ENCODE data around the gene CABCOCO1. TPM values are rescaled to one million over a fixed set of nuclear protein-coding genes. Genes with fewer than 3 reads are reported as not detected.
A peak's percentile ranks its signal among the peaks of the same experiment; 100 is the strongest.

The CABCOCO1 gene
- total and polyA plus RNA-seq, 9 of the 15 experiments (the other 6 are each of a cell fraction or from before 2014, with no cell fraction given), result 0.04 TPM; not detected in 8

DNA sequence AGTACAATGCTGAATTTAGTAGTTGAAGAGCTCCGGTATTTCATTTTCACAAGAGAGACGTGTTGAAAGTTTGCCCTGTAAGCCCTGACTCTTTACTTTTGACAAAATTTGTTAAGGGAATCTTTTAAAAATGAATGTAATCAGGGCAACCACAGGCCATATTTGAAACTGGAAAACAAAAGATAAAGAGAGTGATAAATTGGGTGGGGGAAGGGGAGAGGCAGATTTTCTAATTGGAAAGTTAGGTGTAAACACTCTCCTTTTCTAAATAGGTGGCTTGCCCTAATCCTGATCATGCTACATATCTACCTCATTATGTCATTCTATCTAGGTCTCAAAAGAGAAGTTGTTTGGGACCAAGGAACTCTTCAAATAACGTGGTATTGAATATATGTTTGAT, 90.7 kb downstream of the CABCOCO1 start (continued):
- TF ChIP-seq, protein P1, sequence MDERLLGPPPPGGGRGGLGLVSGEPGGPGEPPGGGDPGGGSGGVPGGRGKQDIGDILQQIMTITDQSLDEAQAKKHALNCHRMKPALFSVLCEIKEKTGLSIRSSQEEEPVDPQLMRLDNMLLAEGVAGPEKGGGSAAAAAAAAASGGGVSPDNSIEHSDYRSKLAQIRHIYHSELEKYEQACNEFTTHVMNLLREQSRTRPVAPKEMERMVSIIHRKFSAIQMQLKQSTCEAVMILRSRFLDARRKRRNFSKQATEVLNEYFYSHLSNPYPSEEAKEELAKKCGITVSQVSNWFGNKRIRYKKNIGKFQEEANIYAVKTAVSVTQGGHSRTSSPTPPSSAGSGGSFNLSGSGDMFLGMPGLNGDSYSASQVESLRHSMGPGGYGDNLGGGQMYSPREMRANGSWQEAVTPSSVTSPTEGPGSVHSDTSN (CRISPR knock-in tag; IDR thresholded peaks at IDR 0.05; ENCODE audit: low read depth), result no peak
- TF ChIP-seq, protein P1 (tag; conservative IDR thresholded peaks at IDR 0.05; ENCODE audit: low read depth), result 0 out of 2 replicates have a peak, but pooled peaks have one; percentile 23
- TF ChIP-seq SREBF2 (CRISPR knock-in tag; IDR thresholded peaks at IDR 0.05), result no peak
- TF ChIP-seq, protein P2, sequence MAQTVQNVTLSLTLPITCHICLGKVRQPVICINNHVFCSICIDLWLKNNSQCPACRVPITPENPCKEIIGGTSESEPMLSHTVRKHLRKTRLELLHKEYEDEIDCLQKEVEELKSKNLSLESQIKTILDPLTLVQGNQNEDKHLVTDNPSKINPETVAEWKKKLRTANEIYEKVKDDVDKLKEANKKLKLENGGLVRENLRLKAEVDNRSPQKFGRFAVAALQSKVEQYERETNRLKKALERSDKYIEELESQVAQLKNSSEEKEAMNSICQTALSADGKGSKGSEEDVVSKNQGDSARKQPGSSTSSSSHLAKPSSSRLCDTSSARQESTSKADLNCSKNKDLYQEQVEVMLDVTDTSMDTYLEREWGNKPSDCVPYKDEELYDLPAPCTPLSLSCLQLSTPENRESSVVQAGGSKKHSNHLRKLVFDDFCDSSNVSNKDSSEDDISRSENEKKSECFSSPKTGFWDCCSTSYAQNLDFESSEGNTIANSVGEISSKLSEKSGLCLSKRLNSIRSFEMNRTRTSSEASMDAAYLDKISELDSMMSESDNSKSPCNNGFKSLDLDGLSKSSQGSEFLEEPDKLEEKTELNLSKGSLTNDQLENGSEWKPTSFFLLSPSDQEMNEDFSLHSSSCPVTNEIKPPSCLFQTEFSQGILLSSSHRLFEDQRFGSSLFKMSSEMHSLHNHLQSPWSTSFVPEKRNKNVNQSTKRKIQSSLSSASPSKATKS (CRISPR knock-in tag; IDR thresholded peaks at IDR 0.05), result no peak
- TF ChIP-seq, protein P3, sequence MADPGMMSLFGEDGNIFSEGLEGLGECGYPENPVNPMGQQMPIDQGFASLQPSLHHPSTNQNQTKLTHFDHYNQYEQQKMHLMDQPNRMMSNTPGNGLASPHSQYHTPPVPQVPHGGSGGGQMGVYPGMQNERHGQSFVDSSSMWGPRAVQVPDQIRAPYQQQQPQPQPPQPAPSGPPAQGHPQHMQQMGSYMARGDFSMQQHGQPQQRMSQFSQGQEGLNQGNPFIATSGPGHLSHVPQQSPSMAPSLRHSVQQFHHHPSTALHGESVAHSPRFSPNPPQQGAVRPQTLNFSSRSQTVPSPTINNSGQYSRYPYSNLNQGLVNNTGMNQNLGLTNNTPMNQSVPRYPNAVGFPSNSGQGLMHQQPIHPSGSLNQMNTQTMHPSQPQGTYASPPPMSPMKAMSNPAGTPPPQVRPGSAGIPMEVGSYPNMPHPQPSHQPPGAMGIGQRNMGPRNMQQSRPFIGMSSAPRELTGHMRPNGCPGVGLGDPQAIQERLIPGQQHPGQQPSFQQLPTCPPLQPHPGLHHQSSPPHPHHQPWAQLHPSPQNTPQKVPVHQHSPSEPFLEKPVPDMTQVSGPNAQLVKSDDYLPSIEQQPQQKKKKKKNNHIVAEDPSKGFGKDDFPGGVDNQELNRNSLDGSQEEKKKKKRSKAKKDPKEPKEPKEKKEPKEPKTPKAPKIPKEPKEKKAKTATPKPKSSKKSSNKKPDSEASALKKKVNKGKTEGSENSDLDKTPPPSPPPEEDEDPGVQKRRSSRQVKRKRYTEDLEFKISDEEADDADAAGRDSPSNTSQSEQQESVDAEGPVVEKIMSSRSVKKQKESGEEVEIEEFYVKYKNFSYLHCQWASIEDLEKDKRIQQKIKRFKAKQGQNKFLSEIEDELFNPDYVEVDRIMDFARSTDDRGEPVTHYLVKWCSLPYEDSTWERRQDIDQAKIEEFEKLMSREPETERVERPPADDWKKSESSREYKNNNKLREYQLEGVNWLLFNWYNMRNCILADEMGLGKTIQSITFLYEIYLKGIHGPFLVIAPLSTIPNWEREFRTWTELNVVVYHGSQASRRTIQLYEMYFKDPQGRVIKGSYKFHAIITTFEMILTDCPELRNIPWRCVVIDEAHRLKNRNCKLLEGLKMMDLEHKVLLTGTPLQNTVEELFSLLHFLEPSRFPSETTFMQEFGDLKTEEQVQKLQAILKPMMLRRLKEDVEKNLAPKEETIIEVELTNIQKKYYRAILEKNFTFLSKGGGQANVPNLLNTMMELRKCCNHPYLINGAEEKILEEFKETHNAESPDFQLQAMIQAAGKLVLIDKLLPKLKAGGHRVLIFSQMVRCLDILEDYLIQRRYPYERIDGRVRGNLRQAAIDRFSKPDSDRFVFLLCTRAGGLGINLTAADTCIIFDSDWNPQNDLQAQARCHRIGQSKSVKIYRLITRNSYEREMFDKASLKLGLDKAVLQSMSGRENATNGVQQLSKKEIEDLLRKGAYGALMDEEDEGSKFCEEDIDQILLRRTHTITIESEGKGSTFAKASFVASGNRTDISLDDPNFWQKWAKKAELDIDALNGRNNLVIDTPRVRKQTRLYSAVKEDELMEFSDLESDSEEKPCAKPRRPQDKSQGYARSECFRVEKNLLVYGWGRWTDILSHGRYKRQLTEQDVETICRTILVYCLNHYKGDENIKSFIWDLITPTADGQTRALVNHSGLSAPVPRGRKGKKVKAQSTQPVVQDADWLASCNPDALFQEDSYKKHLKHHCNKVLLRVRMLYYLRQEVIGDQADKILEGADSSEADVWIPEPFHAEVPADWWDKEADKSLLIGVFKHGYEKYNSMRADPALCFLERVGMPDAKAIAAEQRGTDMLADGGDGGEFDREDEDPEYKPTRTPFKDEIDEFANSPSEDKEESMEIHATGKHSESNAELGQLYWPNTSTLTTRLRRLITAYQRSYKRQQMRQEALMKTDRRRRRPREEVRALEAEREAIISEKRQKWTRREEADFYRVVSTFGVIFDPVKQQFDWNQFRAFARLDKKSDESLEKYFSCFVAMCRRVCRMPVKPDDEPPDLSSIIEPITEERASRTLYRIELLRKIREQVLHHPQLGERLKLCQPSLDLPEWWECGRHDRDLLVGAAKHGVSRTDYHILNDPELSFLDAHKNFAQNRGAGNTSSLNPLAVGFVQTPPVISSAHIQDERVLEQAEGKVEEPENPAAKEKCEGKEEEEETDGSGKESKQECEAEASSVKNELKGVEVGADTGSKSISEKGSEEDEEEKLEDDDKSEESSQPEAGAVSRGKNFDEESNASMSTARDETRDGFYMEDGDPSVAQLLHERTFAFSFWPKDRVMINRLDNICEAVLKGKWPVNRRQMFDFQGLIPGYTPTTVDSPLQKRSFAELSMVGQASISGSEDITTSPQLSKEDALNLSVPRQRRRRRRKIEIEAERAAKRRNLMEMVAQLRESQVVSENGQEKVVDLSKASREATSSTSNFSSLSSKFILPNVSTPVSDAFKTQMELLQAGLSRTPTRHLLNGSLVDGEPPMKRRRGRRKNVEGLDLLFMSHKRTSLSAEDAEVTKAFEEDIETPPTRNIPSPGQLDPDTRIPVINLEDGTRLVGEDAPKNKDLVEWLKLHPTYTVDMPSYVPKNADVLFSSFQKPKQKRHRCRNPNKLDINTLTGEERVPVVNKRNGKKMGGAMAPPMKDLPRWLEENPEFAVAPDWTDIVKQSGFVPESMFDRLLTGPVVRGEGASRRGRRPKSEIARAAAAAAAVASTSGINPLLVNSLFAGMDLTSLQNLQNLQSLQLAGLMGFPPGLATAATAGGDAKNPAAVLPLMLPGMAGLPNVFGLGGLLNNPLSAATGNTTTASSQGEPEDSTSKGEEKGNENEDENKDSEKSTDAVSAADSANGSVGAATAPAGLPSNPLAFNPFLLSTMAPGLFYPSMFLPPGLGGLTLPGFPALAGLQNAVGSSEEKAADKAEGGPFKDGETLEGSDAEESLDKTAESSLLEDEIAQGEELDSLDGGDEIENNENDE (IDR thresholded peaks at IDR 0.05; ENCODE audit: low read depth, low read length), result no peak

Measured in K562 (cell line).